Transverse colon (tissue), 4 donors: ENCODE measurements around the gene NR5A2. TPM values are rescaled to one million over a fixed set of nuclear protein-coding genes. Genes with fewer than 3 reads are reported as not detected.

Experiments
- DNase-seq: peaks from one replicate; pipeline ENCODE4 v3.0.0-alpha.2; 2019
- H3K27ac ChIP-seq, 4 donors: fragments of 200-600 bp; sonication (generic); 2 replicates each; pipeline ENCODE4 v1.5.1; 2016 to 2018; ENCODE audit warnings: inconsistent platforms in 4 of 4
- H3K27me3 ChIP-seq: fragments of 200-600 bp; sonication (generic); 2 replicates; pipeline ENCODE4 v1.5.1; 2017; ENCODE audit warnings: inconsistent platforms
- H3K36me3 ChIP-seq, 4 donors: fragments of 200-600 bp; sonication (generic); 2 replicates each; pipeline ENCODE4 v1.5.1; 2017 to 2019; ENCODE audit warnings: inconsistent platforms in 4 of 4
- H3K4me1 ChIP-seq, 4 donors: fragments of 200-600 bp; sonication (generic); 2 replicates each; pipeline ENCODE4 v1.5.1; 2017 to 2020; ENCODE audit warnings: inconsistent platforms in 4 of 4
- H3K4me3 ChIP-seq, 4 donors: fragments of 200-600 bp; sonication (generic); 1 replicate in 1 of 4; 2 replicates in 3 of 4; pipeline versions ENCODE4 v1.5.1 to v1.6.1; 2017 to 2019; ENCODE audit warnings: inconsistent platforms in 4 of 4
- H3K9me3 ChIP-seq, 2 donors: fragments of 200-600 bp; sonication (generic); 2 replicates each; pipeline ENCODE4 v1.5.1; 2017 to 2019; ENCODE audit warnings: inconsistent platforms in 2 of 2
- EP300 ChIP-seq: sonication (generic); formaldehyde crosslinking; IDR thresholded peaks from one replicate; pipeline ENCODE4 v1.6.1; 2017; ENCODE audit warnings: antibody characterized with exemption, low read depth
- POLR2A ChIP-seq: fragments of 450-650 bp; IDR thresholded peaks from one replicate; pipeline ENCODE4 v1.6.1; 2016; ENCODE audit warnings: antibody characterized with exemption, mild to moderate bottlenecking, moderate library complexity
- POLR2AphosphoS5 ChIP-seq, 3 donors: sonication (generic); formaldehyde crosslinking; IDR thresholded peaks; one replicate each; pipeline ENCODE4 v1.6.1; 2016; ENCODE audit warnings: antibody characterized with exemption in 3 of 3
- WGBS, 2 donors: methylation state at CpG; one replicate each; pipeline ENCODE4 v1.1.5; 2018; ENCODE audit warnings: low coverage in 1 of 2; 5-methylcytosine and 5-hydroxymethylcytosine counted together
- in situ Hi-C, 4 donors: fragments of 200-750 bp; cut with MboI; loops; one replicate each; pipeline versions ENCODE4 v1.15.0 to v1.15.1; 2017; ENCODE audit warnings: low sequenced_read_pairs in 3 of 4, low pct_ligation_motif_present in 1 of 4, low pct_unique_long_range_greater_than_20kb in 1 of 4
- intact Hi-C: fragments of 100-400 bp; cut with DNase I; formaldehyde crosslinking; loops from one replicate; pipeline ENCODE4 v1.15.1; 2023; ENCODE audit warnings: low total_unique reads
- total RNA-seq, 4 donors: library from RNA; depleted of rRNA; stranded (reverse); fragments of >200 nt; gene quantifications; one replicate each; pipeline ENCODE4 v1.1.0, GENCODE V29; 2016
- TF ChIP-seq, protein P1 (sequence below), 5 experiments: fragments of 200-600 bp in 3 of 5; fragments of 450-650 bp in 2 of 5; sonication (generic) in 3 of 5; IDR thresholded peaks; 1 replicate in 2 of 5; 2 replicates in 3 of 5; pipeline ENCODE4 v1.5.1; 2016 to 2017; ENCODE audit warnings: antibody characterized with exemption in 5 of 5, inconsistent platforms in 3 of 5, mild to moderate bottlenecking in 2 of 5, moderate library complexity in 1 of 5

Gene NR5A2
- total RNA-seq, result 10 to 100 TPM; 75.4 to 92.6 (median 85.4) TPM

DNA sequence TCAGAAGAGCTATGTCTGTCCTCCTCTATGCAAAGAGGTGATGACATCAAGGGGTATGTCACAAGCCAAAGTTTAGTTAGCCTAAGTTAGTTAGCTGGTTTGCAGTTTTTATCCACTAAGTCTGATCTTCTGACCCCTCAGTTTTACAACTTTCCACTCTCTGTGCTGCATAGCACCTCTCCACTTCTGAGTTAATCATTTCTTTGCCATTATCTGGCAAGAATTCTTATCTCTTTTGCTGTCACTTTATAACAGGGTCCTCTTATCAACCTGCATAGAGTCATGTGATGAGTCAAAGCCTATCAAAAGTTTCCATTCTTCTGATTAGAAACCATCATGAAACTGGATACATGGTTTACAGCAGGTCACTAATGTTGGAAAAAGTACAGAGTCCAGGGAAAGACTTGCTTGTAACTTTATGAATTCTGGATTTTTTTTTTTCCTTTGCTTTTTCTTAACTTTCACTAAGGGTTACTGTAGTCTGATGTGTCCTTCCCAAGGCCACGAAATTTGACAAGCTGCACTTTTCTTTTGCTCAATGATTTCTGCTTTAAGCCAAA is at the start of gene NR5A2:
NR5A2 (plus strand) TSS at position 447 of the 560 bp plus-strand sequence. CDS start 138 bp downstream, outside the sequence.
- Histone ChIP-seq H3K36me3 (no peaks in the 10 kb centered on the region), H3K4me1 (peaks cover 0 to 15% (median 4%) of the 10 kb centered on the region in 4 donors), H3K27ac (peak within 1 kb of the TSS; percentile 79 to 84 (median 84)), H3K4me3 (peak within 1 kb of the TSS in 3 of 4 donors; percentile 47 to 60 (median 48)), H3K27me3 (peaks cover 49% of the 10 kb centered on the region), H3K9me3 (no peaks in the 10 kb centered on the region)
- TF ChIP-seq POLR2AphosphoS5 (IDR thresholded peaks at IDR 0.05), result peak in 2 of 3 donors; percentile 57 to 82
- TF ChIP-seq, protein P1, sequence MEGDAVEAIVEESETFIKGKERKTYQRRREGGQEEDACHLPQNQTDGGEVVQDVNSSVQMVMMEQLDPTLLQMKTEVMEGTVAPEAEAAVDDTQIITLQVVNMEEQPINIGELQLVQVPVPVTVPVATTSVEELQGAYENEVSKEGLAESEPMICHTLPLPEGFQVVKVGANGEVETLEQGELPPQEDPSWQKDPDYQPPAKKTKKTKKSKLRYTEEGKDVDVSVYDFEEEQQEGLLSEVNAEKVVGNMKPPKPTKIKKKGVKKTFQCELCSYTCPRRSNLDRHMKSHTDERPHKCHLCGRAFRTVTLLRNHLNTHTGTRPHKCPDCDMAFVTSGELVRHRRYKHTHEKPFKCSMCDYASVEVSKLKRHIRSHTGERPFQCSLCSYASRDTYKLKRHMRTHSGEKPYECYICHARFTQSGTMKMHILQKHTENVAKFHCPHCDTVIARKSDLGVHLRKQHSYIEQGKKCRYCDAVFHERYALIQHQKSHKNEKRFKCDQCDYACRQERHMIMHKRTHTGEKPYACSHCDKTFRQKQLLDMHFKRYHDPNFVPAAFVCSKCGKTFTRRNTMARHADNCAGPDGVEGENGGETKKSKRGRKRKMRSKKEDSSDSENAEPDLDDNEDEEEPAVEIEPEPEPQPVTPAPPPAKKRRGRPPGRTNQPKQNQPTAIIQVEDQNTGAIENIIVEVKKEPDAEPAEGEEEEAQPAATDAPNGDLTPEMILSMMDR (IDR thresholded peaks at IDR 0.05), result no peak
- TF ChIP-seq EP300, result no peak
- peak; percentile 63 for TF ChIP-seq POLR2A
- intact Hi-C loops (no loop called here), in situ Hi-C loops (no loop called here)
- 25 to 60% methylated on average over 1 of the region's 1 CpG for WGBS, 2 donors
- no peak for DNase-seq

DNA sequence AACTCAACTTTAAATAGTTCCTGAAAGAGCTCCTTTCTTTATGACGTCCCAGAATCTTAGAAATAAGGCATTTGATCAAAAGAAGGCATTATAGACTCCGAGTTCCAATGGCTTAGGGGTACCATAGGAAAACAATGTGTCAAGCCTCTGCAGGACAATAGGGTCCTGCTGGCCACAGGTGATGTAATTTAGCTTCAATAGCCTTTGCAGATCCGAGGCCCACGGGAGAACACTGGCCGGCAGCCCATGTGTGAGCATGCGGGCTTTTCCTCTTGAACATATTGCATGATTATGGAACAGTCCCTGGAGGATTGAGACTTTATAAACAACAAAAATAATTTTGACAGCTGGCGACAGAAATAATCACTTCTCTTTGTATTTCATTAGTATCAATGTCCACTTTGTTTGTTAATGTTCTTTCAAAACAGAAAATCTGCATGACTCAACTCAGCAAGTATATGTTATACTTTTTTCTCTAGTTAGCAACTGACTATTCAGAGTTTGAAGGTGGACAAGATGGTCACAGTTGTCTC is 49.0 kb upstream of the NR5A2 start:
- 54 to 59% methylated on average over 7 of the region's 7 CpGs for WGBS, 2 donors
- Histone ChIP-seq H3K27ac (no peak overlapping the region), H3K9me3 (no peaks in the 10 kb centered on the region), H3K27me3 (no peaks in the 10 kb centered on the region), H3K4me3 (no peak overlapping the region), H3K36me3 (no peaks in the 10 kb centered on the region), H3K4me1 (peaks cover 0 to 3% (median 0%) of the 10 kb centered on the region in 4 donors)
- TF ChIP-seq POLR2A (no peak), POLR2AphosphoS5 (IDR thresholded peaks at IDR 0.05) (no peak), EP300 (no peak)
- TF ChIP-seq, protein P1 (IDR thresholded peaks at IDR 0.05), result no peak
- in situ Hi-C loops, result no loop called here
- intact Hi-C loops, result no loop called here
- no peak for DNase-seq

DNA sequence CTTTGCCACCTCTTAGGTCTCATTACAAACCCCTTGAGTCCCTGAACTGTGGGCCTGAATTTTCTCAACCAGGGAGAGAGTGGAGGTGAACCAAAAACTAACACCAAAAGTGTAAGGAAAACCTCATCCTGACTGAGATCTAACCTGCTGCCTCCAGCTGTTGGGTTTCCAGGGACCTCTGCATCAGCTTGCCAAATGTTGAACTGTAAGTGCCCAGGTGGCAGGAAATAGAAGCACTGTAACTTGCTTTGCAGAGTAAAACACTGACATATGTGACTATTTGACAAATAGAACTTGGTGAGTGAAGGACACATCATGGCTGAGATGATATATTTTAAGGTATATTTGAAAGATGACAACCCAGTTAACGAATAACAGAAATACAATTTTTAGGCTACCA is 48.4 kb upstream of the NR5A2 start:
- WGBS, 2 donors, result 77 to 82% methylated on average over 1 of the region's 1 CpG
- no peaks in the 10 kb centered on the region for H3K9me3 ChIP-seq
- H3K4me1 ChIP-seq, result peaks cover 0 to 3% (median 0%) of the 10 kb centered on the region in 4 donors
- intact Hi-C loops, result no loop called here
- H3K27me3 ChIP-seq, result no peaks in the 10 kb centered on the region
- DNase-seq, result no peak
- in situ Hi-C loops, result no loop called here
- TF ChIP-seq, protein P1 (IDR thresholded peaks at IDR 0.05), result no peak
- TF ChIP-seq EP300, result no peak
- no peak for TF ChIP-seq POLR2AphosphoS5 (IDR thresholded peaks at IDR 0.05)
- TF ChIP-seq POLR2A, result no peak
- H3K27ac ChIP-seq, result no peak overlapping the region
- H3K36me3 ChIP-seq, result no peaks in the 10 kb centered on the region
- no peak overlapping the region for H3K4me3 ChIP-seq

DNA sequence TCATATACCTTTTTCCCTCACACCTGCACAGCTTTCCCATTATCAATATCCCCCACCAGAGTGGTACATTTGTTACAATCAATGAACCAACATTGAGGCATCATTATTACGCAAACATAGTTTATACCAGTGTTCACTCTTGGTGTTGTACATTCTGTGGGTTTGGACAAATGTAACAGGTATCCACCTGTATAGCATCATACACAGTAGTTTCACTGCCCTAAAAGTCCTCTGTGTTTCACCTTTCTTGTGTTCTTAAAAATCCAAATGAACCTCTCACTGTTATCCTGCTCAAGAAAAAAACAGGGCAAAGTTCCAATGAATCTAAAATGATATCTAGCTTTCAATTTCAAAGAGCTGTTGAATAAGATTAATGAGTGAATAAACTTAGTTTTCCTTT is 45.9 kb upstream of the NR5A2 start:
- TF ChIP-seq, protein P1 (IDR thresholded peaks at IDR 0.05), result no peak
- TF ChIP-seq POLR2AphosphoS5 (IDR thresholded peaks at IDR 0.05) (no peak), EP300 (no peak), POLR2A (no peak)
- H3K9me3 ChIP-seq, result no peaks in the 10 kb centered on the region
- in situ Hi-C loops, result no loop called here
- H3K36me3 ChIP-seq, result no peaks in the 10 kb centered on the region
- peaks cover 0 to 3% (median 0%) of the 10 kb centered on the region in 4 donors for H3K4me1 ChIP-seq
- intact Hi-C loops, result no loop called here
- H3K27ac ChIP-seq, result peak overlapping the region in 1 of 4 donors; percentile 29
- no peak overlapping the region for H3K4me3 ChIP-seq
- H3K27me3 ChIP-seq, result no peaks in the 10 kb centered on the region
- WGBS, 2 donors, result 94 to 100% methylated on average over 1 of the region's 1 CpG
- DNase-seq, result no peak
